ENCODE measurements around the gene RALGAPA2. TPM values are rescaled to one million over a fixed set of nuclear protein-coding genes. Genes with fewer than 3 reads are reported as not detected.

RALGAPA2 gene
- total RNA-seq, 1 donor, result 5.6 TPM

DNA sequence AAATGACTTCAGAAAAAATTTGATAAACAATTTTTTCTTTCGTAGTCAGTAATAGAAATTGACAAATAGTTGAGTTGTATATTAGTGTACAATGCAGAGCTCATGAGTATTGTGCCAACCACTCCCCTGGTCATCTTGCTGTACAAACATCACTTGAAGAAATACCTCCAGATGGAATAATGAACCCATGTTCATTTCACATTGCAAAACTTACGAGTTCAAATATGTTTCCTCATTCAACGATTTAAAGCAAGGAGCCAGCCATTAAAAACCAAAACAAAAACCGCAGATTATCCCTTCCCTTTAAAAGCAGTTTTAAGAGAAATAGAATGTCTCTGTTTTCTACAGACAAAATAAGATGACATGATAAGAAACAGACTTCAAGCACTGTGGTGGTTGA, 62.5 kb downstream of the RALGAPA2 start:
- DNase-seq (ENCODE audit: low read depth), result peak; percentile 52
- no peak overlapping the region for H3K4me3 ChIP-seq (ENCODE audit: low read depth, low read length)
- TF ChIP-seq, protein P1, sequence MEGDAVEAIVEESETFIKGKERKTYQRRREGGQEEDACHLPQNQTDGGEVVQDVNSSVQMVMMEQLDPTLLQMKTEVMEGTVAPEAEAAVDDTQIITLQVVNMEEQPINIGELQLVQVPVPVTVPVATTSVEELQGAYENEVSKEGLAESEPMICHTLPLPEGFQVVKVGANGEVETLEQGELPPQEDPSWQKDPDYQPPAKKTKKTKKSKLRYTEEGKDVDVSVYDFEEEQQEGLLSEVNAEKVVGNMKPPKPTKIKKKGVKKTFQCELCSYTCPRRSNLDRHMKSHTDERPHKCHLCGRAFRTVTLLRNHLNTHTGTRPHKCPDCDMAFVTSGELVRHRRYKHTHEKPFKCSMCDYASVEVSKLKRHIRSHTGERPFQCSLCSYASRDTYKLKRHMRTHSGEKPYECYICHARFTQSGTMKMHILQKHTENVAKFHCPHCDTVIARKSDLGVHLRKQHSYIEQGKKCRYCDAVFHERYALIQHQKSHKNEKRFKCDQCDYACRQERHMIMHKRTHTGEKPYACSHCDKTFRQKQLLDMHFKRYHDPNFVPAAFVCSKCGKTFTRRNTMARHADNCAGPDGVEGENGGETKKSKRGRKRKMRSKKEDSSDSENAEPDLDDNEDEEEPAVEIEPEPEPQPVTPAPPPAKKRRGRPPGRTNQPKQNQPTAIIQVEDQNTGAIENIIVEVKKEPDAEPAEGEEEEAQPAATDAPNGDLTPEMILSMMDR (IDR thresholded peaks at IDR 0.05; ENCODE audit: insufficient read depth, low read depth, low read length), result no peak

DNA sequence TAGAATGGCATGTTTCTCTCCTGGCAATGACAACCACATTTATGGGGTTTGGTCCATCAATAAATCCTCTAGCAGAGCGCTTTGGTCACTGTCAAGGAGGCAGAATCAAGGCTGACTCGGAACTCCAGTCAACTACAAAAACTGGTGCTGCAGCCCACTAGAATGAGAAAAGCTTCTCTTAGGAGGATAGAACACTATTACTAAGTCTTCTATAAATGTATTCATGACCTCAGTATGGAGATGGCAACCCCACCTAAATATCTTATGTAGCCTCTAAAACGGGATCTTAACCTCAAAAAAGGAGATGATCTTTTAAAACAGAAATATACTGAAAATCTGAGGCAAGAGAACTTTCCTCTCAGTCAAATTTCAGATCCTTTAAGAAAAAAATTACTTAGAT, 68.5 kb downstream of the RALGAPA2 start:
- no peak overlapping the region for H3K4me3 ChIP-seq (ENCODE audit: low read depth, low read length)
- TF ChIP-seq, protein P1 (IDR thresholded peaks at IDR 0.05; ENCODE audit: insufficient read depth, low read depth, low read length), result no peak
- no peak for DNase-seq (ENCODE audit: low read depth)

DNA sequence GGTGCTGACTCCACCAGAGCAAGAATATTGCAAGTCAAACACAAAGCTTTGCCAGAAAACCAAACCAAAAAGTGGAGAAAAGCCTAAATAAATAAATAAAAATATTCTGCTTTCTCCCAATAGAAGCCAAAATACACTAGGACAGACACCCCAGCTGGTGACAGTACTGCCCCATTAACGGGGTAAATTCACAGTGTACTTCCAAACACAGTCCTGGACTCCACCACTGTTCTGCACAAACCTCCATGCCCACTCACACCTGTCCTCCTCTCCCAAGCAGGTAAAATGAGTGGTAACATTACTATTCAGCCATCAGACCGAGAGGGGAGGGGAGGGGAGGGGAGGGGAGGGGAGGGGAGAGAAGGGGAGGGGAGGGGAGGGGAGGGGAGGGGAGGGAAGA, 70.7 kb downstream of the RALGAPA2 start:
- no peak for DNase-seq (ENCODE audit: low read depth)
- H3K4me3 ChIP-seq (ENCODE audit: low read depth, low read length), result no peak overlapping the region
- TF ChIP-seq, protein P1 (IDR thresholded peaks at IDR 0.05; ENCODE audit: insufficient read depth, low read depth, low read length), result no peak

DNA sequence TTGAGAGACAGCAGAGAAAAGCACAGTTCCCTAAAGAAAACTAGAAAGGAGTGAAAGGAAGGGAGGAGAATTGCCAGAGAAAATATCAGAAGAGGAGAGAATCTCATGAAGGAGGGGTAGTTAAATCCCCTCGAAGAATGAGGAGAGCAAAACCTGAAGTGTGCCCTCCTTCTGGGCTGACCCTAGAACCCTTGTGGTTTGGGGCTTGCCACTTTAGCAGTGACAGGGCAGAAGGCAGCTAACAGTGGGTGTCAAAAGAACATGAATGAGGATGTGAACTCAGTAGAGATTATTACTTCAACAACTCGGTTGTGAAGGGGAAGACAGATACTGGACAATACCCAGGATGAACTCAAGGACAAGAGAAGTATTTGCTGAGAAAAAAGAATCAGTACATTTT, 73.6 kb downstream of the RALGAPA2 start:
- no peak overlapping the region for H3K4me3 ChIP-seq (ENCODE audit: low read depth, low read length)
- TF ChIP-seq, protein P1 (IDR thresholded peaks at IDR 0.05; ENCODE audit: insufficient read depth, low read depth, low read length), result no peak
- no peak for DNase-seq (ENCODE audit: low read depth)

DNA sequence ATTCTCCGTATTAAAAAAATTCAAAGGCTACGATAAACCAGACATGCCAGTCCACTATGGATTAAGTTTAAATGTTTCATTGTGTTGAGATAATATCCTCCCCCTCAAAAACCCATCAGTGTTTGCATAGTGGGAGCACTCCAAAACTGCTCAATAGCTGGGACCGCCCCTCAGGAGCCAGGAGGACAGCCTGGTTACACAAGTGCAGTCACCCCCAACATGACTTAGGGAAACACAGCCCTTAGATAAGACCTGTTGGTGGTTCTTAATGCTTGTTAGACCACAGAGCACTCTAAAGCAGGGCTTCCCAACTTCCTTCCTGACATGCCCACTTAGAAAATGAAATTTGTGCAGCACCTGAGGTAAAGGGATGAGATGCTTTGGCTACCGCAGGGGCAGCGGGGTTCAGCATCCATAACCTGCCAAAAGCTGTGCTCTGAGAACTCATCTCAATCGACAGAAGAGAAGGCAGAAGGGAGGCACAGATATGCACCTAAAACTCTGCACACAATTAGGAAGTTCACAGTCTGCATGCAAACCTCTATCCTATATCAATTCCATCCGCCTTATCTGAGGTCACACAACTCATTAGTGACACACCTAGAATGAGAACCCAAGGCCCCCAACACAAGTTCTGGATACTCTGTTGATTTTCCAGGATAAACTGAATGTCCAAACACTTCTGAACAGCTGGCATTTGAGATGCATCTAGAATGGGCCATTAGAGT, 74.3 kb downstream of the RALGAPA2 start:
- TF ChIP-seq, protein P1 (IDR thresholded peaks at IDR 0.05; ENCODE audit: insufficient read depth, low read depth, low read length), result no peak
- no peak for DNase-seq (ENCODE audit: low read depth)
- no peak overlapping the region for H3K4me3 ChIP-seq (ENCODE audit: low read depth, low read length)

DNA sequence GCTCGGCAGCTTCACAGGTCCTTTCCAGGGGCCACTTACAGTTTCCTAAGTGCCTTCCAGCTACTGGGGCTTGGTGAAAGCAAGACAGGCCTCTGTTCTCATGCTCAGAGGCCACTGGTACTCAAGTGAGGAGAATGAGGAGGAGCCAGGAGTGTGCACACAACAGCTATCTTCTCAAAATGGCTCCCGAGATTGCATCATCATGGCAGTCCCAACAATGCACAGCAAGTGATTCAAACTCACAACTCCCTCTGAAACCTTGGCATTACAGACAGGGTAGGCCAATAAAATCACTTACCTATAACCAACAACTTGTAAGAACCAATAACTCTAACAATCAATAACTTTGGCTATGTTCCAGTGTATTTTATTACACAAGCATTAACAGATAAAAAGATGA, 77.4 kb downstream of the RALGAPA2 start:
- TF ChIP-seq, protein P1 (IDR thresholded peaks at IDR 0.05; ENCODE audit: insufficient read depth, low read depth, low read length), result no peak
- DNase-seq (ENCODE audit: low read depth), result no peak
- no peak overlapping the region for H3K4me3 ChIP-seq (ENCODE audit: low read depth, low read length)

DNA sequence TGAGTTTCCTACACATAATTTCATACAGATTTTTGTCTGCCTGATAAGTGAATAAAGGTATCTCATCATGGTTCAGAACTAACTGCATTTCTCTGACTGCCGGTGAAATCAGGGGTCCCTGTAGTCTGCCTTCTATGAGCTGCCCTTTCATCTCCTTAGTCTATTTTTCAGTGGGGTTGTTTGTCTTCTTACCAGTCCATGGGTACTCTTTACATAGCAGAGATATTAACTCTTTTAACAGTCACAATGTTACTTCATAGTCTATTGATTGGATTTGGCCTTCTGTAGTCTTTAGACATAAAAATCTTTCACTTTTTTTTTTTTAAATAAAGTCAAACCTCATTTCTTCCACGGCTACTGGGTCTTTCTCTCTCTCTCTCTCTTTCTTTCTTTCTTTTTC, 79.8 kb downstream of the RALGAPA2 start:
- DNase-seq (ENCODE audit: low read depth), result no peak
- no peak overlapping the region for H3K4me3 ChIP-seq (ENCODE audit: low read depth, low read length)
- TF ChIP-seq, protein P1 (IDR thresholded peaks at IDR 0.05; ENCODE audit: insufficient read depth, low read depth, low read length), result no peak
